ENCODE data around the gene FCRL3.

The FCRL3 gene

GRCh38 chr1:157682710-157683437, 17.7 kb downstream of the FCRL3 start:
- no peak for DNase-seq (ENCODE audit: low spot score)

- DNase-seq (ENCODE audit: low spot score), result no peak
These were observed 21.8 kb downstream of the FCRL3 start for GRCh38 chr1:157678721-157679120.

GRCh38 chr1:157673008-157673407, 27.6 kb downstream of the FCRL3 start:
- DNase-seq (ENCODE audit: low spot score), result no peak

GRCh38 chr1:157671895-157672294, 28.7 kb downstream of the FCRL3 start:
- DNase-seq (ENCODE audit: low spot score), result no peak

- no peak for DNase-seq (ENCODE audit: low spot score)
These were observed 40.9 kb downstream of the FCRL3 start for GRCh38 chr1:157659576-157660247.

GRCh38 chr1:157658571-157658970, 42.0 kb downstream of the FCRL3 start:
- DNase-seq (ENCODE audit: low spot score), result no peak

GRCh38 chr1:157653494-157653873, 47.1 kb downstream of the FCRL3 start:
- no peak for DNase-seq (ENCODE audit: low spot score)

GRCh38 chr1:157652859-157653493, 47.6 kb downstream of the FCRL3 start:
- no peak for DNase-seq (ENCODE audit: low spot score)

- no peak for DNase-seq (ENCODE audit: low spot score)
These were observed 52.3 kb downstream of the FCRL3 start for GRCh38 chr1:157648317-157648716.

GRCh38 chr1:157646144-157646543, 54.4 kb downstream of the FCRL3 start:
- DNase-seq (ENCODE audit: low spot score), result no peak

GRCh38 chr1:157641177-157641576, 59.4 kb downstream of the FCRL3 start:
- no peak for DNase-seq (ENCODE audit: low spot score)

GRCh38 chr1:157639800-157640199, 60.8 kb downstream of the FCRL3 start:
- no peak for DNase-seq (ENCODE audit: low spot score)

GRCh38 chr1:157628773-157629172, 71.8 kb downstream of the FCRL3 start:
- no peak for DNase-seq (ENCODE audit: low spot score)

Measured in COLO829 (cell line).